Kidney (tissue), 14 donors: ENCODE results near the gene ASAP2. TPM values are rescaled to one million over a fixed set of nuclear protein-coding genes. Genes with fewer than 3 reads are reported as not detected.

Experiments used
- DNase-seq, 5 donors: peaks; one replicate each; pipeline ENCODE4 v3.0.0-alpha.2; 2013 to 2020
- FAIRE-seq: peaks from 2 replicates; lab custom pipeline; 2012; peaks lifted over from hg19 to GRCh38; lab: Jason Lieb, UNC
- H3K27ac ChIP-seq, 2 donors: one replicate each; pipeline ENCODE4 v1.7.0; 2013; ENCODE audit warnings: low read depth in 2 of 2, low read length in 2 of 2, inconsistent platforms in 1 of 2
- H3K27me3 ChIP-seq: one replicate; pipeline ENCODE4 v1.7.1; 2013; ENCODE audit warnings: low read length, inconsistent platforms; ENCODE audit not compliant: control insufficient read depth, insufficient read depth
- H3K36me3 ChIP-seq, 3 donors: one replicate each; pipeline versions ENCODE4 v1.7.0 to v1.7.1; 2013; ENCODE audit warnings: low read length in 3 of 3, control low read depth in 1 of 3, inconsistent platforms in 1 of 3; ENCODE audit not compliant: insufficient read depth in 3 of 3, control insufficient read depth in 2 of 3
- H3K4me1 ChIP-seq, 3 donors: one replicate each; pipeline versions ENCODE4 v1.7.0 to v1.7.1; 2013; ENCODE audit warnings: low read length in 3 of 3, inconsistent platforms in 1 of 3, low read depth in 1 of 3; ENCODE audit not compliant: control insufficient read depth in 2 of 3, insufficient read depth in 2 of 3
- H3K4me3 ChIP-seq, 3 donors: one replicate each; pipeline versions ENCODE4 v1.7.0 to v1.8.1; 2013; ENCODE audit warnings: low read length in 3 of 3, control low read depth in 1 of 3, inconsistent platforms in 1 of 3
- H3K9ac ChIP-seq, 3 donors: one replicate each; pipeline versions ENCODE4 v1.7.0 to v1.7.1; 2013; ENCODE audit warnings: low read length in 3 of 3, control low read depth in 1 of 3, inconsistent platforms in 1 of 3
- H3K9me3 ChIP-seq, 3 donors: one replicate each; pipeline versions ENCODE4 v1.7.0 to v1.7.1; 2013; ENCODE audit warnings: low read length in 3 of 3, control low read depth in 1 of 3, inconsistent platforms in 1 of 3; ENCODE audit not compliant: control insufficient read depth in 2 of 3, insufficient read depth in 1 of 3
- CTCF ChIP-seq: IDR thresholded peaks from 3 replicates; pipeline ENCODE4 v1.5.1; 2012; ENCODE audit warnings: mild to moderate bottlenecking, moderate library complexity, borderline replicate concordance; ENCODE audit not compliant: insufficient read depth; ENCODE audit errors: extremely low read depth
- intact Hi-C: fragments of 100-400 bp; cut with DNase I; formaldehyde crosslinking; loops from one replicate; pipeline ENCODE4 v1.11.1; 2022
- polyA plus RNA-seq: library from polyadenylated mRNA; stranded (reverse); fragments of 350-450 nt; fragmentation: Illumina TruSeq; extraction: RNeasy Lipid Tissue Mini Kit (QIAGEN cat#74804); gene quantifications from one replicate; pipeline ENCODE4 v1.2.3, GENCODE V29; 2014; ENCODE audit warnings: low read depth, low replicate concordance; ENCODE audit not compliant: insufficient read depth
- total RNA-seq: library from RNA; stranded (reverse); fragmentation: NEBNext Ultra II Directional; extraction: Animal tissue kit (Norgen Biotek cat#: 25700); gene quantifications from one replicate; pipeline ENCODE4 v1.2.1, GENCODE V29; 2021
- donor health status: control.
- donor health status: control.
- donor health status: control.
- donor health status: control.
- donor health status: control.
- donor health status: DM: yes; HTN: yes; CAD: no.
- donor health status: Normal renal cell carcinoma (clear cell type).

The ASAP2 gene
- total and polyA plus RNA-seq, 2 donors from 2014 or later = 26.2 to 54.8 TPM

GRCh38 chr2:9297807-9298206 is 91.2 kb downstream of the ASAP2 start:
- H3K27me3 ChIP-seq = no peaks in the 10 kb centered on the region
- DNase-seq (no peak), FAIRE-seq (no peak)
- no peaks in the 10 kb centered on the region for H3K9me3 ChIP-seq
- no peak overlapping the region for H3K27ac ChIP-seq
- H3K4me3 ChIP-seq = no peak overlapping the region
- H3K36me3 ChIP-seq = peaks cover 0 to 7% (median 5%) of the 10 kb centered on the region in 3 donors
- no peak for TF ChIP-seq CTCF
- H3K4me1 ChIP-seq = peaks cover 0 to 22% (median 3%) of the 10 kb centered on the region in 3 donors
- intact Hi-C loops = no loop called here
- H3K9ac ChIP-seq = no peak overlapping the region

DNA sequence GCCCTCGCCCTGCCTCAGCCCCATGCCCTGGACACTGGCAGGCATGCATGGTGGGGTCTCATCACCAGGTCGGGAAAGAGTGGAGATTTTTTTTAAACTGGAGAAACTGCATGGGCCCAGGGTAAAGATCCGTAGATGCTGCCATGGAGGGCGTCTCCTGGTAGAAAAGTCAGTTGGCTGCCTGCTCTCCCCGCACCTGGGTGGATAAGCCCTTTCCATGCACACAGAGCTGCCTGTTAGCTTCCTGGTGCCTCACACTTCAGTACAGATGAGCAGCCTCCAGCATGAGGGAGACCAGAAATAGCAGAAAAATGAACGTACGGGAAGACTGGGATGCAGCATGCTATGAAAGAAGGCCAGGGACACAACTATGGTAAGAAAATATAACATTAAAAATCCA is 92.0 kb downstream of the ASAP2 start:
- Histone ChIP-seq H3K4me1 (peaks cover 0 to 22% (median 3%) of the 10 kb centered on the region in 3 donors), H3K27ac (no peak overlapping the region), H3K36me3 (peaks cover 0 to 7% (median 5%) of the 10 kb centered on the region in 3 donors), H3K4me3 (no peak overlapping the region), H3K9me3 (no peaks in the 10 kb centered on the region), H3K27me3 (no peaks in the 10 kb centered on the region), H3K9ac (no peak overlapping the region)
- no peak for FAIRE-seq
- no peak for TF ChIP-seq CTCF
- DNase-seq = no peak
- intact Hi-C loops = no loop called here

DNA sequence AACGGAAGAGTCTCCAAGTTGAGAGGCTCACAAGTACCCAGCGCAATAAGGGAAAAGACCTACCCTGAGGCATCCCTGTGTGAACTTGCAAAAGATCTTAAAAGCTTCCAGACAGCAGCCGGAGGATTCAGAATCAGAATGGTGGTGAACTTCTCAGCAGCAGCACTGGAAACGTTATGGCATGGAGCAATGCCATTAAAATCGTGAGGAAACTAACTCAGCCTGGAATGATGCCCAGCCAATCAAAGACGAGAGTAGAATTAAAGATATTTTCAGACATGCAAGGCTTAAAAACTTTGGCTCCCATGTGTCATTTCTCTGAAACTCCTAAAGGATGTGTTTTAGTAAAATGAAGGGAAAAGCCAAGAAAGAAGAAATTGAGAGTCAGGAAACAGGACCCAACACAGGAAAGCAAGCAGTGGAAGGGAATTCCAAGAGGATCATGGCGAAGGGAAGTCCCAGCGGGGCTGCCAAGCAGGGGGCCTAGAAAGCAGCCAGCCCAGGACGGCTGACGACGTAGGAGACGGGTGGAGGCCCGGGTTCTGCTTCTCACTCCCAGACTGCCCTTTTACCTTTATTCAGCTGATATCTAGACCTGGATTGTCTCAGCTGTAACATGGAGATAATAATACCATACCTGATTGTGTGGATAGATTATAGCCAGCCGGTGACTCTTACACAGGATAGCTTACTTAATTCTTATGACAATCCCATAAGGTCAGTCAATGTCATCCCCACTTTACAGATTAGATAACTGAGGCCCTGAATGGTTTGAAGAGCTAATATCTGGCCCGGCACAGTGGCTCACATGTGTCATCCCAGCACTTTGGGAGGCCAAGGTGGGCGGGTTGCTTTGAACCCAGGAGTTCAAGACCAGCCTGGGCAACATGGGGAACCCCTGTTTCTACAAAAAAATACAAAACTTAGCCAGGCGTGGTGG is 92.8 kb downstream of the ASAP2 start:
- peaks cover 0 to 7% (median 5%) of the 10 kb centered on the region in 3 donors for H3K36me3 ChIP-seq
- no peaks in the 10 kb centered on the region for H3K27me3 ChIP-seq
- no peak overlapping the region for H3K27ac ChIP-seq
- DNase-seq (no peak), FAIRE-seq (no peak)
- peaks cover 0 to 22% (median 6%) of the 10 kb centered on the region in 3 donors for H3K4me1 ChIP-seq
- H3K9ac ChIP-seq = no peak overlapping the region
- TF ChIP-seq CTCF = no peak
- H3K4me3 ChIP-seq = no peak overlapping the region
- H3K9me3 ChIP-seq = no peaks in the 10 kb centered on the region
- intact Hi-C loops = no loop called here
